Stimulated activated CD8-positive, alpha-beta memory T cell treated with anti-CD3 and anti-CD28 coated beads, Interleukin-4, amount 100 ng/mL, for 4 hours (primary cell): Measurements from ENCODE around the gene PAWR.
"Not testable (repeated sequence)": the region's sequence is repeated elsewhere in the genome, so short reads cannot be mapped to it uniquely, and the experiment has no call there.

Source experiments
- DNase-seq, 2 donors: peaks; one replicate each; pipeline ENCODE4 v3.0.0-alpha.2; 2020; ENCODE audit warnings: low read depth in 2 of 2, low spot score in 1 of 2

Gene PAWR

GRCh38 chr12:79687711-79688260 lies 3.0 kb downstream of the PAWR start:
- DNase-seq = no peak

GRCh38 chr12:79686171-79686570 lies 4.6 kb downstream of the PAWR start:
- DNase-seq = no peak

GRCh38 chr12:79685068-79685467 lies 5.7 kb downstream of the PAWR start:
- no peak for DNase-seq

- not testable (repeated sequence) for DNase-seq
Observed at GRCh38 chr12:79684338-79684737, 6.4 kb downstream of the PAWR start.

GRCh38 chr12:79682593-79682992 lies 8.2 kb downstream of the PAWR start:
- DNase-seq = no peak

- no peak for DNase-seq
Observed at GRCh38 chr12:79681008-79681590, 9.7 kb downstream of the PAWR start.

GRCh38 chr12:79680051-79680450 lies 10.7 kb downstream of the PAWR start:
- no peak for DNase-seq

- no peak for DNase-seq
Observed at GRCh38 chr12:79678306-79678705, 12.5 kb downstream of the PAWR start.

- no peak for DNase-seq
Observed at GRCh38 chr12:79677672-79678071, 13.1 kb downstream of the PAWR start.

GRCh38 chr12:79676579-79676978 lies 14.2 kb downstream of the PAWR start:
- no peak for DNase-seq

GRCh38 chr12:79674629-79675028 lies 16.1 kb downstream of the PAWR start:
- no peak for DNase-seq

GRCh38 chr12:79673354-79673753 lies 17.4 kb downstream of the PAWR start:
- DNase-seq = no peak

GRCh38 chr12:79668113-79668512 lies 22.7 kb downstream of the PAWR start:
- DNase-seq = no peak

- no peak for DNase-seq
Observed at GRCh38 chr12:79665212-79665887, 25.4 kb downstream of the PAWR start.

GRCh38 chr12:79664518-79664917 lies 26.2 kb downstream of the PAWR start:
- no peak for DNase-seq

- no peak for DNase-seq
Observed at GRCh38 chr12:79662046-79662811, 28.5 kb downstream of the PAWR start.

GRCh38 chr12:79661629-79662028 lies 29.1 kb downstream of the PAWR start:
- no peak for DNase-seq

- DNase-seq = no peak
Observed at GRCh38 chr12:79659961-79660431, 30.8 kb downstream of the PAWR start.

- DNase-seq = no peak
Observed at GRCh38 chr12:79658221-79658620, 32.5 kb downstream of the PAWR start.

- no peak for DNase-seq
Observed at GRCh38 chr12:79657136-79657535, 33.6 kb downstream of the PAWR start.

GRCh38 chr12:79655036-79655435 lies 35.7 kb downstream of the PAWR start:
- DNase-seq = no peak

- no peak for DNase-seq
Observed at GRCh38 chr12:79652521-79652920, 38.2 kb downstream of the PAWR start.
